ENCODE measurements around the gene PAK3. TPM values are rescaled to one million over a fixed set of nuclear protein-coding genes. Genes with fewer than 3 reads are reported as not detected.

Gene PAK3
- total and polyA plus RNA-seq, 7 donors = 0.04 to 0.71 (median 0.15) TPM

DNA sequence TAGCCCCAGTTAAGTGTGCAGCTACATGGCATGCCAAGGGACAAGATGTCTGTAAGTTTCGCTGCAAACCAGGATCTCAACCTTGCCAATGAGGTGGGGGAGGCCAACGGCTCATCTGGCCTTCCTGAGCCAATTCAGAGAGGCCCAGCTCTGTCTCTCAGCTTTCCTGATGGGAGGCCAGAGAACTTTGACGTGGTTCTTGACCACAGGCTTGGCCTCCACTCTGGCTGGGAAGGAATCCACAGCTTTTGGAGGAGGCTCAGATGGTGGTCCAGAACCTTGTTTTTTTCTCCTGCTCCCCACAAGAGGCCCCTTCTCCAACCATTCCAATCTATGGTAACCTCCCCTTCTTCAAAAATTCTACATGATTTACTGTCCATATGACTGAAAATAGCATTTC, 164.5 kb downstream of the PAK3 start:
- DNase-seq (no peak), ATAC-seq (no peak)
- TF ChIP-seq, protein P1, sequence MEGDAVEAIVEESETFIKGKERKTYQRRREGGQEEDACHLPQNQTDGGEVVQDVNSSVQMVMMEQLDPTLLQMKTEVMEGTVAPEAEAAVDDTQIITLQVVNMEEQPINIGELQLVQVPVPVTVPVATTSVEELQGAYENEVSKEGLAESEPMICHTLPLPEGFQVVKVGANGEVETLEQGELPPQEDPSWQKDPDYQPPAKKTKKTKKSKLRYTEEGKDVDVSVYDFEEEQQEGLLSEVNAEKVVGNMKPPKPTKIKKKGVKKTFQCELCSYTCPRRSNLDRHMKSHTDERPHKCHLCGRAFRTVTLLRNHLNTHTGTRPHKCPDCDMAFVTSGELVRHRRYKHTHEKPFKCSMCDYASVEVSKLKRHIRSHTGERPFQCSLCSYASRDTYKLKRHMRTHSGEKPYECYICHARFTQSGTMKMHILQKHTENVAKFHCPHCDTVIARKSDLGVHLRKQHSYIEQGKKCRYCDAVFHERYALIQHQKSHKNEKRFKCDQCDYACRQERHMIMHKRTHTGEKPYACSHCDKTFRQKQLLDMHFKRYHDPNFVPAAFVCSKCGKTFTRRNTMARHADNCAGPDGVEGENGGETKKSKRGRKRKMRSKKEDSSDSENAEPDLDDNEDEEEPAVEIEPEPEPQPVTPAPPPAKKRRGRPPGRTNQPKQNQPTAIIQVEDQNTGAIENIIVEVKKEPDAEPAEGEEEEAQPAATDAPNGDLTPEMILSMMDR (IDR thresholded peaks at IDR 0.05) = no peak
- Histone ChIP-seq H3K27me3 (ENCODE audit: insufficient read depth in 3 of 3, low read length in 2 of 3) (peaks cover 0 to 39% (median 0%) of the 10 kb centered on the region in 3 donors), H3K27ac (no peak overlapping the region), H3K9me3 (no peaks in the 10 kb centered on the region), H3K4me1 (no peaks in the 10 kb centered on the region), H3K4me3 (no peak overlapping the region), H3K36me3 (ENCODE audit: insufficient read depth in 1 of 2, low read depth in 1 of 2) (no peaks in the 10 kb centered on the region)
- intact Hi-C loops (cut with DNase I) = no loop called here
- 60 to 80% (median 79%) methylated on average over 1 to 3 of the region's 3 CpGs for WGBS, 3 donors

DNA sequence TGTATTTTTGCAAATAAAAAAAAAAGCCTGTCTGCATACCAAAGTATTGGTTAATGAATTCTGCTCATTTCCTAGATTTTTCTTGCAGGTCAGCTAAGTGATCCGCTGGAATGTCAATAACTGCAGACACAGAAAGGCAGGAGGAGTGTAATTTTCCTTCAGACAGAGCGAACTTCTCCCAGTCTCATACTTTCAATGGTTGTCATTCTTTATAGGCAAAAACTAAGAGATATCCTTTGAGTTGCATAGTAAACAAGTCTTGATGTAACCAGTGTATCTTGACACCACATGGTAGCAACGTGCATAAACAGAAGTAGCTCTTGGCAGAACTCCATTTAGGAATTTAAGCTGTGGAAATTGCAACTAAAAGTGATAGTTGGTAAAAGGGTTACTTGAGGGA, 166.1 kb downstream of the PAK3 start:
- intact Hi-C loops (cut with DNase I) = no loop called here
- Histone ChIP-seq H3K4me3 (no peak overlapping the region), H3K4me1 (no peaks in the 10 kb centered on the region), H3K27me3 (ENCODE audit: insufficient read depth in 3 of 3, low read length in 2 of 3) (peaks cover 0 to 51% (median 0%) of the 10 kb centered on the region in 3 donors), H3K27ac (no peak overlapping the region), H3K9me3 (no peaks in the 10 kb centered on the region), H3K36me3 (ENCODE audit: insufficient read depth in 1 of 2, low read depth in 1 of 2) (no peaks in the 10 kb centered on the region)
- WGBS, 3 donors = 49 to 66% (median 64%) methylated on average over 3 of the region's 3 CpGs
- DNase-seq = no peak
- no peak for ATAC-seq
- TF ChIP-seq, protein P1 (IDR thresholded peaks at IDR 0.05) = no peak

DNA sequence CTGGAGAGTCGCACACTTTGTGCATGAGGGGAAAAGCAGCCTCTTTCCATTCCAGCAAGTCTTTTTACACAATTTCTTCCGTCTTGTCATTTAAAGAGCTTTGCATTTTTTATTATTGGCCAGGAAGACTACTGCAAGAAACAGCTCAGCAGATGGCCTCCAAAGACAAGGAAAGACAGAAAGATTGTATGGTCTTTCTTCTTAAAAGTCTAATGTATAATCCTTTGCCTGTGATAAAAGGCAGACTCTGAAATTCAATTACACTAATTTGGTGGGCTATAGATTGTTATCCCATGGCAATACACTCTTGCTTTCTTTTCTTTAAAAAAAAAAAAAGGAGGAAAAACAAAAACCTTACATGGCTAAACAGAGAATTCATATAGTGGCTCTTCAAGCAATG, 168.4 kb downstream of the PAK3 start:
- Histone ChIP-seq H3K9me3 (no peaks in the 10 kb centered on the region), H3K36me3 (ENCODE audit: insufficient read depth in 1 of 2, low read depth in 1 of 2) (no peaks in the 10 kb centered on the region), H3K27ac (no peak overlapping the region), H3K4me1 (no peaks in the 10 kb centered on the region), H3K27me3 (ENCODE audit: insufficient read depth in 3 of 3, low read length in 2 of 3) (peaks cover 0 to 58% (median 0%) of the 10 kb centered on the region in 3 donors), H3K4me3 (no peak overlapping the region)
- 63 to 85% (median 80%) methylated on average over 2 of the region's 2 CpGs for WGBS, 3 donors
- DNase-seq (no peak), ATAC-seq (no peak)
- intact Hi-C loops (cut with DNase I) = no loop called here
- TF ChIP-seq, protein P1 (IDR thresholded peaks at IDR 0.05) = no peak

DNA sequence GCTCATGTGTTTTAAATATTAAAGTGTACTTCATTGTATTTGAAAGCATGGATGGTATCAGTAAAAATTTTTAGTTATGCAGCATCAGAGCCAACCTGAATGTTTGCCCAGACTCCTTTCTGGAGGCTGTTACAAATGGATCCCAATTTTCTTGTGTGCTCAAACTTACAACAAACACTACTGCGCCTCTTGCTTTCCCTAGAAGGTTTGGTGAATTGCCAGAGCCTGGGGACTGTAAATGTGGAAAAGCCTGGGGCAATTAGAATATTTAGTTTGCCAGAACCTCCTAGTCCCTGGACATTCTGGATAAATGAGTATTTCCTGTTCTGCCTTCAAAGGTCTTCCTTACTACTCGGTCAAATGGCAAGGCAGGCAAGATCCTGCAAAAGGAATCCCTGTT, 169.5 kb downstream of the PAK3 start:
- Histone ChIP-seq H3K27ac (no peak overlapping the region), H3K27me3 (ENCODE audit: insufficient read depth in 3 of 3, low read length in 2 of 3) (peaks cover 0 to 59% (median 0%) of the 10 kb centered on the region in 3 donors), H3K4me3 (no peak overlapping the region), H3K36me3 (ENCODE audit: insufficient read depth in 1 of 2, low read depth in 1 of 2) (no peaks in the 10 kb centered on the region), H3K4me1 (no peaks in the 10 kb centered on the region), H3K9me3 (no peaks in the 10 kb centered on the region)
- TF ChIP-seq, protein P1 (IDR thresholded peaks at IDR 0.05) = no peak
- 56 to 75% (median 62%) methylated on average over 2 of the region's 2 CpGs for WGBS, 3 donors
- intact Hi-C loops (cut with DNase I) = no loop called here
- ATAC-seq = no peak
- no peak for DNase-seq

DNA sequence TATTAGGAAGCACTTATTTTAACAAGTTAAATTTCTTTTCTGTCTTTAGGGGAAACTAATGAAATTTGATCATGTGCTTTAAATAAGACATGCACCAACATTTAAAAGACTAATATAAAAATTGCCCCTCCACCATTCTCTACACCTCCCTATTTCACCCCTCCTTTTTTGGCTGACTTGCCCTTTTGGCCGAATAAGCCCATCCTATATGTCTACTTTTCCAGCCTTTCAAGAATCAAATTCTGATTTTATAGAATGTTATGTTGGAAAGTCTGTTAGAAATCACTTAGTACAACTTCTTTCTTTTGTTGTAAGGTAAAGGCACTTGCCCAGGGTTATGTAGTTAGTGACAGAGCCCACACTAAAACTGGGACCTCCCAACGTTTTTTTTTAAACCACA, 172.5 kb downstream of the PAK3 start:
- no peaks in the 10 kb centered on the region for H3K9me3 ChIP-seq
- DNase-seq (no peak), ATAC-seq (no peak)
- no peaks in the 10 kb centered on the region for H3K36me3 ChIP-seq (ENCODE audit: insufficient read depth in 1 of 2, low read depth in 1 of 2)
- TF ChIP-seq, protein P1 (IDR thresholded peaks at IDR 0.05) = no peak
- no peak overlapping the region for H3K27ac ChIP-seq
- peaks cover 0 to 46% (median 0%) of the 10 kb centered on the region in 3 donors for H3K27me3 ChIP-seq (ENCODE audit: insufficient read depth in 3 of 3, low read length in 2 of 3)
- 29 to 50% (median 39%) methylated on average over 2 of the region's 2 CpGs for WGBS, 3 donors
- H3K4me1 ChIP-seq = no peaks in the 10 kb centered on the region
- intact Hi-C loops (cut with DNase I) = no loop called here
- no peak overlapping the region for H3K4me3 ChIP-seq
